HEK293T (cell line): ENCODE results near the gene SRGAP2C.
"Not testable (repeated sequence)": the region's sequence is repeated elsewhere in the genome, so short reads cannot be mapped to it uniquely, and the experiment has no call there.

ENCODE experiments used
- ARNT ChIP-seq: fragments of 450-650 bp; IDR thresholded peaks from 2 replicates; pipeline ENCODE4 v1.6.1; 2017; ENCODE audit warnings: mild to moderate bottlenecking
- CTBP1 ChIP-seq: fragments of 450-650 bp; IDR thresholded peaks from 2 replicates; pipeline ENCODE4 v1.6.1; 2016; ENCODE audit warnings: borderline replicate concordance
- FOXK2 ChIP-seq: fragments of 450-650 bp; IDR thresholded peaks from 2 replicates; pipeline ENCODE4 v1.6.1; 2016; ENCODE audit warnings: mild to moderate bottlenecking
- FOXM1 ChIP-seq: fragments of 450-650 bp; IDR thresholded peaks from 2 replicates; pipeline ENCODE4 v1.6.1; 2017; ENCODE audit warnings: mild to moderate bottlenecking, borderline replicate concordance
- L3MBTL2 ChIP-seq: fragments of 450-650 bp; conservative IDR thresholded peaks from 2 replicates; pipeline ENCODE4 v1.6.1; 2016; ENCODE audit warnings: mild to moderate bottlenecking
- NFRKB ChIP-seq: fragments of 450-650 bp; IDR thresholded peaks from 2 replicates; pipeline ENCODE4 v1.6.1; 2016; ENCODE audit warnings: mild to moderate bottlenecking, moderate library complexity
- TARDBP ChIP-seq: fragments of 450-650 bp; IDR thresholded peaks from 2 replicates; pipeline ENCODE4 v1.6.1; 2016
- TF ChIP-seq, protein P1 (sequence below): fragments of 450-650 bp; IDR thresholded peaks from 2 replicates; pipeline ENCODE4 v1.6.1; 2016

GRCh38 chr1:121208375-121208774 is 23.6 kb downstream of the SRGAP2C start:
- not testable (repeated sequence) for TF ChIP-seq ARNT, NFRKB, CTBP1, FOXK2, FOXM1, TARDBP, L3MBTL2
- TF ChIP-seq, protein P1, sequence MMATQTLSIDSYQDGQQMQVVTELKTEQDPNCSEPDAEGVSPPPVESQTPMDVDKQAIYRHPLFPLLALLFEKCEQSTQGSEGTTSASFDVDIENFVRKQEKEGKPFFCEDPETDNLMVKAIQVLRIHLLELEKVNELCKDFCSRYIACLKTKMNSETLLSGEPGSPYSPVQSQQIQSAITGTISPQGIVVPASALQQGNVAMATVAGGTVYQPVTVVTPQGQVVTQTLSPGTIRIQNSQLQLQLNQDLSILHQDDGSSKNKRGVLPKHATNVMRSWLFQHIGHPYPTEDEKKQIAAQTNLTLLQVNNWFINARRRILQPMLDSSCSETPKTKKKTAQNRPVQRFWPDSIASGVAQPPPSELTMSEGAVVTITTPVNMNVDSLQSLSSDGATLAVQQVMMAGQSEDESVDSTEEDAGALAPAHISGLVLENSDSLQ, result not testable (repeated sequence)
